C4-2B (cell line): ENCODE results near the gene RIIAD1.

Source experiments
- CTCF ChIP-seq: fragments of 450-650 bp; conservative IDR thresholded peaks from 2 replicates; pipeline ENCODE4 v1.5.1; 2017; ENCODE audit warnings: mild to moderate bottlenecking
- ZFX ChIP-seq: fragments of 450-650 bp; IDR thresholded peaks from 2 replicates; pipeline ENCODE4 v1.6.1; 2017

GRCh38 chr1:151774256-151774922 lies 53.1 kb downstream of the RIIAD1 start:
- no peak for TF ChIP-seq CTCF
- no peak for TF ChIP-seq ZFX
